IPS-18c (cell line): ENCODE results near the gene REXO4.
A peak's percentile ranks its signal among the peaks of the same experiment; 100 is the strongest.
"Not testable (repeated sequence)": the region's sequence is repeated elsewhere in the genome, so short reads cannot be mapped to it uniquely, and the experiment has no call there.

Source experiments
- H3K4me3 ChIP-seq: 2 replicates; pipeline ENCODE4 v1.7.0; 2013; ENCODE audit warnings: low read depth, mild to moderate bottlenecking, low read length, moderate library complexity; ENCODE audit not compliant: insufficient read depth
- H3K9me3 ChIP-seq: one replicate; pipeline ENCODE4 v1.6.1; 2013; ENCODE audit warnings: mild to moderate bottlenecking, low read length, moderate library complexity; ENCODE audit not compliant: control insufficient read depth, insufficient read depth

The REXO4 gene

DNA sequence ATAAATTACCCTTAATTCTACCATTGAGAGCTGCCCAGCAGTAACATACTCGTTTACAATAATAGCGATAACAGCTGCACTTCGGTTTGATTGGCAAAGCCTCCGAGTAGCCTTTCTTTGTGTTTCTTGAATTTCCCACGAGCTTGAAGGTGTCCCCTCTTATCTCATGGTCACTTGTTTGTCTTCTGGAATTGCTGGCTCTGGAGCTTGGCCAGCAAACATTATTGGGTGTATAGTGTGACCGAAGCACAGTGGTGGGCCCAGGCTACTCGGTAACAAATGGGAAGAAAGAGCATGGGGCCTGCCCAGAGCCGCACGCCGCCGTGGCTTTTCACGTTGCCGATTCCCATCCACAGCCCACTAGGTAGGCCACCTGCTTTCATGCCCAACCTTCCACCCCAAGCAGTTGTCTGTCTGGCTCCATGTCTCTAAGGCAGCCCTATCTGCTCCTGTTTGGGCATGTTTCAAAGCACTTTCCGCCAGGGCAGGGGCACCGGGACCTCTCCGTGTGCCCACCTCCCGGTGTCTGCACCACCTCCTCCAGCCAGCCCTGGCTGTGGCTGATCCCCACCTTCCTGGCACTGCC, 33.0 kb downstream of the REXO4 start:
- no peaks in the 10 kb centered on the region for H3K9me3 ChIP-seq
- no peak overlapping the region for H3K4me3 ChIP-seq

DNA sequence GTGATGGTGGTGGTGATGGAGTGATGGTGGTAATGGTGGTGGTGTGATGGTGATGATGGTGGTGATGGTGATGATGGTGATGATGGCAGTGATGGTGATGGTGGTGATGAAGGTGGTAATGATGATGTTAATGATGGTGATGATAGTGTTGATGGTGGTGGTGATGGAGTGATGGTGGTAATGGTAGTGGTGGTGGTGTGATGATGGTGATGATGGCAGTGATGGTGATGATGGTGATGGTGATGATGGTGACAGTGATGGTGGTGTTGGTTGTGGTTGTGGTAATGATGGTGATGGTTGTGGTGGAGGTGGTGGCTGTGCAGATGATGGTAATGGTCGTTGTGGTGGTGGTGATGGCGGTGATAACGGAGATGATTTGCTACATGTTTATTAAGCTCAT, 34.4 kb downstream of the REXO4 start:
- no peak overlapping the region for H3K4me3 ChIP-seq

DNA sequence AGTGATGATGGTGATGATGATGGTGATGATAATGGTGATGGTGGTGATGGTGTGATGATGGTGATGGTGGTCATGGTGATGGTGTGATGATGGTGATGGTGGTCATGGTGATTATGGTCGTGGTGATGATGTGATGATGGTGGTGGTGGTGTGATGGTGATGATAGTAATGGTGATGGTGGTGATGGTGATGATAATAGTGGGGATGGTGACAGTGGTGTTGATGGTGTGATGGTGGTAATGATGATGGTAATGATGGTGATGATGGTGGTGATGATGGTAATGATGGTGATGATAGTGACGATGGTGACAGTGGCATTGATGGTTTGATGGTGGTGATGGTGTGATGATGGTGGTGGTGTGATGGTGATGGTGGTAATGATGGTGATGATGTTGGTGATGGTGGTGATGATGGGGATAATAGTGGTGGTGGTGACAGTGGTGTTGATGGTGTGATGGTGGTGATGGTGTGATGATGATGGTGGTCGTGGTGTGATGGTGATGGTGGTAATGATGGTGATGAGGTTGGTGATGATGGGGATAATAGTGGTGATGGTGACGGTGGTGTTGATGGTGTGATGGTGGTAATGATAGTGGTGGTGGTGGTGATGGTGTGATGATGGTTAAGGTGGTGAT, 35.2 kb downstream of the REXO4 start:
- no peaks in the 10 kb centered on the region for H3K9me3 ChIP-seq
- no peak overlapping the region for H3K4me3 ChIP-seq

More for the DNA sequence above, 34.4 kb downstream of the REXO4 start:
- H3K9me3 ChIP-seq, result no peaks in the 10 kb centered on the region

DNA sequence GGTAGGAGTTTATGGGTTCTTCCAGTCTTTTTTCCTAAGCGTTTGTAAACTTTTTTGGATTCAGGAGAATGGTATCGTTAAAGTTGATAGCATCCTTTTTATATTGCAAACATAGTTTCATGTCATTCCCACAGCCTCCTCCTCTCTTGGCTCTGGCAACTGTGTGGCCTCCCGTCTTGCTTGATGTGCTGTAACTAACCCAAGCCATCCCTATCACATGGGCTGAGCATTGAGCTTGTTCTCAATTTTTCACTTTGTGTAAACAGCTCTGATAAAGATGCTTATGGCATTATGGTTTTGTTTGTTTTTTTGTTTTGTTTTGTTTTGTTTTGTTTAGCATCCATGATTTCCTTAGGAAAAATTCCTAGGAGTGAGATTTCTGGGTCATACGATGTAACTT, 37.1 kb downstream of the REXO4 start:
- no peak overlapping the region for H3K4me3 ChIP-seq

DNA sequence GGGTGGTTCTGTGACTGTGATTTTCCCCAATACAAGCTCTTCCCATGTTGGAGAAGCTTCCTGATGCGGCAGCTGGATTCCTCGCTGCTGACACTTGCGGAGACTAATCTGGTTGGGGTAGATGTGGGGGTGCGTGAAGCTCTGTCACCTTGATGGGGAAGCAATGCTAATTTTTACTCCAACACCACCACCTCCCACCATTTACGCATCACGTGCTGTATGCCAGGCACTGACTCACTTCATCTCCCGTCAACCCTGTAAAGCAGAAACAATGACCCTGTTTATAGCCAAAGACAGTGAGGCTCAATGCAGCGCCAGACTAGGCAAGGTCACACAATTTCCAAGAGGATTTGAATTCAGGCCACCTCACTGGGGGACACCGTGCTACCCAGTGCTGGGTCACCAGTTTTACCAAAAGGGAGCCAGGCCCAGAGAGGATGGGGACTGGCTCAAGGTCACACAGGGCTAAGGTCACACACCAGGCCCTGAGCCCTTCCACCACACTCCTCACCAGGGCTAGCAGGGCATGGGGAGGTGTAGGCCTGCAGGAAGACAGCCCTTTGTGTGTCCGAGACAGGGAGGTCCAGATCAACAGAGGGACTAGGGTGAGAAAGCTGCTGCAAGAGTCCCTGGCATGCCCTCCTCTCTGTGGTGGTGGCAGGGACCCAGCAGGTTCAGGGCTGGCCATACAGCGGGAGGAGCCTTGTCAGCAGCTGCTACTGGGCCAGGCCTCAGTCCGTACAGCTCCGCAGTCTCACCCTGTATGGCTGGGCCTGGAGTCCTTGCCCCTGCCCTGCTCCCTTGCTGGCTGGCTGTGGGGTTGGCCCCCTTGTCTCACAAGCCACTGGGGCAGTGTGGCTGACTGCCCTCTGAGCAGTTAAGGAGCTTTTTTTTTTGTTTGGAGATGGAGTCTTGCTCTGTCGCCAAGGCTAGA, 38.4 kb downstream of the REXO4 start:
- no peaks in the 10 kb centered on the region for H3K9me3 ChIP-seq
- no peak overlapping the region for H3K4me3 ChIP-seq

More for the DNA sequence above, 37.1 kb downstream of the REXO4 start:
- no peaks in the 10 kb centered on the region for H3K9me3 ChIP-seq

DNA sequence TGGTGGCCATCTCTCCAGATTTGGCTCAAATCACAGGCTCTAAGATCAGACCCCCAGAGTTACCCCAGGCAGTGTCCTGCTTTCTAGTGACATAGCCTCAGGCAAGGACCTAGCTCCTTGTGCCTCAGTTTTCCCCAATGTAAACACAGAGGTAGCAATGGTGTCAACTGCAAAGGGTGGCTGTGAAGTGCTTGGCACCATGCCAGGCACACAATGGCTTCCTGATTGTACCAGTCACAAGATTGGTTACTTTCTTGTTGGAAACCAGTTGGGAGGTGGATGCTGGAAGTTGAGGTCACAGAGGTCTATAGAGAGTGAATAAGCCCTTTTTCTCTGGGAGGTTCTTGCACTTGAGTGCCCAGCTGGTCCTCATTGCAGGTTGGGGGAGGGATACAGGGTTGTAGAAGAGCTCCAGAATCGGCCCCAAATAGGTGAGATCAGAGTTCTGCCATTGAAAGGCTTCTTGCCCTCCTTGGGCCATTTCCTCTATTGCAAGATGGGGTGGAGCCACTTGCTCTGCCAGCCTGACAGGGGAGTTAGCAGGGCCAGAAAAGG, 39.3 kb downstream of the REXO4 start:
- Histone ChIP-seq H3K4me3 (no peak overlapping the region), H3K9me3 (no peaks in the 10 kb centered on the region)

DNA sequence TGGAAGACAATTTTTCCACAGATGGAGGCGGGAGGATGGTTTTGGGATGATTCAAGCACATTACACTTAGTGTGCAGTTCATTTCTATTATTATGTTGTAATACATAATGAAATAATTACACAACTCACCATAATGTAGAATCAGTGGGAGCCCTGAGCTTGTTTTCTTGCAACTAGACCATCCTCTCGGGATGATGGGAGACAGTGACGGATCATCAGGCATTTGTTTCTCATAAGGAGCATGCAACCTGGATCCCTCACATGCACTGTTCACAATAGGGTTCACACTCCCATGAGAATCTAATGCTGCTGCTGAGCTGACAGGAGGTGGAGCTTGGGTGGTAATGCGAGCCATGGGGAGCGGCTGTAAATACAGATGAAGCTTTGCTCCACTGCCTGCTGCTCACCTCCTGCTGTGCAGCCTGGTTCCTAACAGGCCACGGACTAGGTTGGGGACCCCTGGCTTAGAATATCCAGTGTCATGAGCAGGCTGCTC, 40.0 kb downstream of the REXO4 start:
- no peaks in the 10 kb centered on the region for H3K9me3 ChIP-seq
- no peak overlapping the region for H3K4me3 ChIP-seq

DNA sequence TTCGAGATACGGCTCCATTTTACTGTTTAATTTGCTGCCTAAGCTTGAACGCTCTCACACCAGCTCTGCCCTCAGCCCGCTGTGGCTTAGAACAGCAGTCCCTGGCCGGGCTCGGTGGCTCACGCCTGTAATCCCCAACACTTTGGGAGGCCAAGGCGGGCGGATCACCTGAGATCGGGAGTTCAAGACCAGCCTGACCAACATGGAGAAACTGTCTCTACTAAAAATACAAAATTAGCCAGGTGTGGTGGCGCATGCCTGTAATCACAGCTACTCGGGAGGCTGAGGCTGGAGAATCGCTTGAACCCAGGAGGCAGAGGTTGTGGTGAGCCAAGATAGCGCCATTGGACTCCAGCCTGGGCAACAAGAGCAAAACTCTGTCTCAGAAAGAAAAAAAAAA, 40.5 kb downstream of the REXO4 start:
- not testable (repeated sequence) for H3K4me3 ChIP-seq, H3K9me3 ChIP-seq

DNA sequence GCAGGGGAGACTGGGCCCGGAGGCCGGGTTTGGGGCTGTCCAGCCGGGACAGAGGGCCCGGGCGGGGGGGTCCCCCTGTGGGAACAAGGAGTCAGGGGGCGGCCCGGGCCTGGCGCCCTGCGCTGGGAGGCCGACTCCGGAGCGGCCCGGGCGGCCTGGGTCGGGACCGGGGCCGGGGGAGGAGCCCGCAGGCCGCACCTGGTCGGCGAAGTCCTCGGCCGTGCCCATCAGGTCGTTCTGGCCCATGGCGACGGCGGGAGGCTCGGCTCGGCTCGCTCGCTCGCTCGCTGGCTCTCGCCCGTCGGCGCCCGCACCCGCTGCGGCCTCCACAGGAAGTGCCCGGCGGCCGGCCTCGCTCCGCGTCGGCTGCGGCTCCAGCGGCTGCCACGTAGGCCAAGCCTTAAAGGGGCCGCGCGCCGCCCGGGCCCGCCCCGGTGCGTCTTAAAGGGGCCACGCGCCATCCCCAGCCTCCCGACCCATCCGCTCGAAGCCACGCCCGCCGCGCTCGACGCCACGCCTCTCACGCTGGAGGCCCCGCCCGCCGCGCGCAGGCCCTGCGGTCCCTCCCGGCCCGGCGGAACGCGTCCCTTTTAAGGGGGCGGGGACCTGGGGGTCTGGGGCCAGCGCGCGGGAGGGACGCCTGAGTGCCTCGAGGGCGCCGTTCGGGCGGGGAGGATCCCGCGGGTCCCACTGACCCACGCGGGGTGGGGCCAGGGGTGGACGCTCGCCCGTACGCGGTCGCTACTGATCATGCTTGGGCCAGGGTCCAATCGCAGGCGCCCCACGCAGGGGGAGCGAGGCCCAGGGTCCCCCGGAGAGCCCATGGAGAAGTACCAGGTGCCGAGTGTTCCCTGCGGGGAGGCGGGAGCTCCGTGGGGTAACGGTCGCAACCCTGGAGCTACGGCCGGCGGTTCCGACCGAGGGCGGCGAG, 41.8 kb downstream of the REXO4 start, which contains the start of the genes STKLD1 and SURF4:
STKLD1 (plus strand) TSS at position 643 of the 931 bp plus-strand sequence; CDS start at position 751, 108 bp downstream.
SURF4 (minus strand) TSS at position 337 of the 931 bp plus-strand sequence; CDS start at position 246, 91 bp downstream.
- Histone ChIP-seq H3K9me3 (no peaks in the 10 kb centered on the region), H3K4me3 (peak within 1 kb of the TSS; percentile 87)

DNA sequence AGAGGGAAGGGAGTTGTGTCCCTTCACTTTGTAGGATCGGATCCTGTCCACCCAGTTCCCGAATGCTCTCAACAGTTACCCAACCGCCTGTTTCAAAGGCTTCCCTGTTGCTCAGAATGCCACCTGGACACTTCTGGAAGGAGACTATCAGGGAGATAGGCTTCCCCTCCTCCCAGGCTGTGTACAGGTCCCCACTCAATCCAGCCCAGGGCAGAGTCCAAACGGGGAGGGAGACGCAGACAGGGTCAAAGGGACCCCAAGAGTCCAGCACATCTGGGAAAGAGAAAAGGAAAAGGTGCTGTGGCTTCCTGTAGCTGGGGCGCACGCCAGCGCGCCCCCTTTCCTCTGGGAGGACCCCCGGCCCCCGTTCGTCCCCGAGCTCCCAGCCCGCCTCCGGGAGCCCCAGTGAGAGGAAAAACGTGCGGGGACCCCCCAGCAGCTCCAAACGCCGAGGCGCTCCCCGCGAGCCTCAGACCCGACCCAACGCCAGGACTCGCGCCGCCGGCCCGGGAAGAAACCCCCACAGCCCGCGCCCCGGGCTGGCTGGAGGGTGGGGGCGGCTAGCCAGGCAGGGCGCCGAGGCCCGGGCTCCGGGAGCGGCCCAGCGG, 42.6 kb downstream of the REXO4 start:
- Histone ChIP-seq H3K9me3 (no peaks in the 10 kb centered on the region), H3K4me3 (peak overlapping the region; percentile 87)

DNA sequence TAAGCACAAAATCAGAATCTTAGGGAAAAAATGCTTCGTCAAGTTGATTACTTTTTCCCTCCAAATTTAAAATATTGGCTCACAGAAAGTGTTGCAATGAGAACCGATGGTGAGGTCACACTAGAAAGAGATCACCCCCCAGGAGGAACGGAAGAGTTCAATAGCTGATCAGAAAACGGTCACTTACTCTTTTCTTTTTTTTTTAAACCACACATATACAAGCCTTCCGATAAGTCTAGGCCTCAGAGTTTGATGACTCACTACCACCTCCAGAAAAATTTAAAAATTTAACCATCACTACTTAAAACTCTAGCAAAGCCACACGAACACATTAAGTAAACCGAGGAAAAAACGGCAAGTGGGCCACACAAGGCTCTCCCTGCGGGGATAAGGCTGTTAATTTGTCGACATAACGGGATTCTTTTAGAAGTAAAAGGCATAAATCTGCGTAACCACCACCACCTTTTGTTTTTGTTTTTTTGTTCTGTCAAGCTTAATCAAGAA, 43.1 kb downstream of the REXO4 start:
- H3K4me3 ChIP-seq, result peak overlapping the region; percentile 87
- no peaks in the 10 kb centered on the region for H3K9me3 ChIP-seq

DNA sequence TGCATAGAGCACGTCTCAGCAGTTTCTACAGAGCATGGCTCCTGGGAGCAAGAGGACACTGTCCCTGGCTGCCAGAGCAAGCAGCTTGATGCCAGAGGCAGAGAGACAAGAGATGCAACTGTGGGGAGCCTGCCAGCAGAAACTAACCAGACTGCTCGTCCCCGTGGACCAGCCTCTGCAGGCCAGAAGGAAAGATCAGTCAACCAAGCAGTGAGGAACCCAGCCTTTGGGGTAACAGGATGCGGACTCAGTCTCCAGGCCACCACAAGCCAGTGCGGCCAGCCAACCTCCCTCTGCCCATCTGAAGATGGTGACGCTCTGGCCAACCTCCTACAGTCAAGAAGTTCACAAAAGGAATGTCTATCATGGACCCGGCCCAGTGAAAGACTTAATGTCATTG, 45.7 kb downstream of the REXO4 start:
- no peak overlapping the region for H3K4me3 ChIP-seq
- no peaks in the 10 kb centered on the region for H3K9me3 ChIP-seq

DNA sequence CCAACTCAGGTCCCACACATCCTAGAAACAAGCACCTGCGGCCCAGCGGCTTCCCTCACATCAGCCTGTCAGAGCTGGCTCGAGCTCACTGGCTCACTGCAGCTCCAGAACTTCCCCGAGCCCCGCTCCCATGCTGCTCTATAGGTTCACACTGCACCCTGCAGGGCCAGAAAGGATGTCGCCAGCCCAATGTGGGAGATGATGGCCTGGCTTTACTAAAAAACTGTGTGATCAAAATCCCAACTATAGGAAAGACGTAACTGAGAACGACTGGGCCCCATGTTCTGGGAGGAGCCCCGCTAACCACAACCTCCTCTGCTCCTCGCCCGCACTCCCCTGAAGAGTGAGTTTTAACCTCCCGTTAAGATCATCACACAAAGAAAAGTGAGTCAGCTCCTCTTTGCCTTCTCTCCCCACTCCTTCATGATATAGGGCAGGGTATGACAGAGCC, 46.5 kb downstream of the REXO4 start:
- Histone ChIP-seq H3K4me3 (no peak overlapping the region), H3K9me3 (no peaks in the 10 kb centered on the region)

DNA sequence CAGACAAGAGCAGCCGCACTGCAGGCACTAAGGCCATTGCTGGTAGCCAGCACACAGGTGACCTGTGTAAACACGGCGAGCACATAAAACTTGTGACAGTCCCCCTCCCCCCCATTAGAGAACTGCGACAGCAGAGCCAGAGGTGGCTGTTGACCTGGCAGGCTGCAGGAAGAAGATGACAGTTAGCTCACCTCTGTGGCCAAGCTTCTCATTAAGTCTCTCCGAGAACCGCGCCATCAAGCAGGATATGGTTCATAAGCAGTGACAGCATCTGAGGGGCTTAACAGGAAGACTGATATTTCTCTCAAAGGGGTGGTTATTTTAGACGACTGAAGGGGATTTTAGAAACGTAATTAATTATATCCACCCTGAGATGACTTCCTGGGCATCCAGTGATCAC, 47.1 kb downstream of the REXO4 start:
- no peaks in the 10 kb centered on the region for H3K9me3 ChIP-seq
- H3K4me3 ChIP-seq, result no peak overlapping the region

DNA sequence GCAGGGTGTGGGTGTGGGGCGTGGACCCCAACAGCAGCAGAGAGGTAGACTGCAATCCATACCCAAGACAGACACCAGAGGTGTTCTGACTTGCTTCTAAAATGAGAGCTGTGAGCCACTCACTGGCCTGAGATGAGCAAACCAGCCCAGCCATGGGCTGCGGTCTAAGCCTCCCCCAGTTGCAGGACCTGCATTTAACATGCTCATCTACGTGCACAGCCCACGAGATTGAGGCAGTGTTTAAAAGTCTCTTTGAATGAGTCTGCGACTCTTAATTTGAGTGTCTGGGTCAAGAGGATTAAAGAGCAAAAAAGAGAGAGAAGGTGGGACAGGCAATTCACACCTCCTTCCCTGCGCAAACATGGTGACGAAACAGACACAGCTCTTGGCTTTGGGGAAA, 47.9 kb downstream of the REXO4 start:
- no peak overlapping the region for H3K4me3 ChIP-seq
- no peaks in the 10 kb centered on the region for H3K9me3 ChIP-seq

DNA sequence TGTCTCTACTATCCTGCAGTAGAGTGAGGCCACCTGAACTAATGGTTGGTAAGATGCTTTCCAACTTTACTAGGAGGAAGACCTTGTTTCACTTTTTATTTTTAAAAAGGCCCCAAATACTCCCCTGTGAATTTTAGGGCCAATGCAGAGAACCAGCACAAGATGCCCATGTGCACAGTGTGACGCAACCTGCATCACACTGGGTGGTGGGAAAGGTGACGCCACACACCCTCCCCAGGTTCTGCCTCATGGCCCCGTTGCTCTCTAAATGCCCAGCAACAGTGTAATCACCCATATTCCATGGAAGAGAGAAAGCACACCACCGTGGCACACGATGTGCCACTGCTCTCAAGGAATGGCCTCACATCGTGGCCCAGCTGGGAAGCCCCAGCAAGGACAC, 48.4 kb downstream of the REXO4 start:
- H3K4me3 ChIP-seq, result no peak overlapping the region
- H3K9me3 ChIP-seq, result no peaks in the 10 kb centered on the region
